Epithelial cell of esophagus (primary cell): ENCODE data around the gene BICD2.
"Not testable (repeated sequence)": the region's sequence is repeated elsewhere in the genome, so short reads cannot be mapped to it uniquely, and the experiment has no call there.

Experiments used
- DNase-seq: peaks from one replicate; pipeline ENCODE4 v3.0.0; 2010; ENCODE audit warnings: low read depth
- H3K4me3 ChIP-seq: 2 replicates; pipeline ENCODE4 v1.5.1; 2011; ENCODE audit warnings: mild to moderate bottlenecking, low read length, control low read depth
- TF ChIP-seq, protein P1 (sequence below): IDR thresholded peaks from 2 replicates; pipeline ENCODE4 v1.5.1; 2011; ENCODE audit warnings: low read depth, mild to moderate bottlenecking, low read length, control low read depth, inconsistent platforms; ENCODE audit not compliant: insufficient read depth; ENCODE audit errors: missing control alignments

The BICD2 gene

DNA sequence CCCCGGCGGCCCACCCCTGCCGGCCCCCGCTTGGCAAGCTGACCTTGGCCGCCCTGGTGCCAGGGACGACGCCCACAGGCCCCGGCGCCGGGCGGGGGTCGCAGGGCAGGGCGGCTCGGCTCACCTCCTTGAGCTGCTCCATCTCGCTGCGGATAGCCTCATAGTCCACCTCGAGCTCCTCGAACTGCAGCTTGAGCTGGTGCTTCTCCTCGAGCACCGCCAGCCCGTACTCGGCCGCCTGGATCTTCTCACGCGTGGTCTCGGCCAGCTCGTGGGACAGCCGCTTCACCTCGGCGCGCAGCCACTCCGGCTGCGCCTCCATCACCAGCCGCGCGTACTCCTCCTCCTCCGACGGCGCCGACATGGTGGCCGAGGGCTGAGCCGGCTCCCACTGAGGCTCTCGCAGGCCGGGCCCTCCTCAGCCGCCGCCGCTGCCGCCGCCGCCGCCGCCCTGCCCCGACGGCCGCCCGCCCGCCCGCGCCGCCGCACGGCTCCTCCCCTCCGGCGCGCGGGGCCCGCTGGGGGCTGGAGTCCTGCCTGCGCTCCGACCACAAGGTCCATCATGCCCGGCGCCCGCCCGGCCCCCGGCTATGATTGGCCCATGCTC is at the start of gene BICD2:
Gene BICD2 (minus strand): TSS at position 453 of the 607 bp plus-strand sequence. CDS start 89 bp downstream, at position 364.
- TF ChIP-seq, protein P1, sequence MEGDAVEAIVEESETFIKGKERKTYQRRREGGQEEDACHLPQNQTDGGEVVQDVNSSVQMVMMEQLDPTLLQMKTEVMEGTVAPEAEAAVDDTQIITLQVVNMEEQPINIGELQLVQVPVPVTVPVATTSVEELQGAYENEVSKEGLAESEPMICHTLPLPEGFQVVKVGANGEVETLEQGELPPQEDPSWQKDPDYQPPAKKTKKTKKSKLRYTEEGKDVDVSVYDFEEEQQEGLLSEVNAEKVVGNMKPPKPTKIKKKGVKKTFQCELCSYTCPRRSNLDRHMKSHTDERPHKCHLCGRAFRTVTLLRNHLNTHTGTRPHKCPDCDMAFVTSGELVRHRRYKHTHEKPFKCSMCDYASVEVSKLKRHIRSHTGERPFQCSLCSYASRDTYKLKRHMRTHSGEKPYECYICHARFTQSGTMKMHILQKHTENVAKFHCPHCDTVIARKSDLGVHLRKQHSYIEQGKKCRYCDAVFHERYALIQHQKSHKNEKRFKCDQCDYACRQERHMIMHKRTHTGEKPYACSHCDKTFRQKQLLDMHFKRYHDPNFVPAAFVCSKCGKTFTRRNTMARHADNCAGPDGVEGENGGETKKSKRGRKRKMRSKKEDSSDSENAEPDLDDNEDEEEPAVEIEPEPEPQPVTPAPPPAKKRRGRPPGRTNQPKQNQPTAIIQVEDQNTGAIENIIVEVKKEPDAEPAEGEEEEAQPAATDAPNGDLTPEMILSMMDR = no peak
- H3K4me3 ChIP-seq = peak within 1 kb of the TSS; percentile 97
- DNase-seq = no peak

DNA sequence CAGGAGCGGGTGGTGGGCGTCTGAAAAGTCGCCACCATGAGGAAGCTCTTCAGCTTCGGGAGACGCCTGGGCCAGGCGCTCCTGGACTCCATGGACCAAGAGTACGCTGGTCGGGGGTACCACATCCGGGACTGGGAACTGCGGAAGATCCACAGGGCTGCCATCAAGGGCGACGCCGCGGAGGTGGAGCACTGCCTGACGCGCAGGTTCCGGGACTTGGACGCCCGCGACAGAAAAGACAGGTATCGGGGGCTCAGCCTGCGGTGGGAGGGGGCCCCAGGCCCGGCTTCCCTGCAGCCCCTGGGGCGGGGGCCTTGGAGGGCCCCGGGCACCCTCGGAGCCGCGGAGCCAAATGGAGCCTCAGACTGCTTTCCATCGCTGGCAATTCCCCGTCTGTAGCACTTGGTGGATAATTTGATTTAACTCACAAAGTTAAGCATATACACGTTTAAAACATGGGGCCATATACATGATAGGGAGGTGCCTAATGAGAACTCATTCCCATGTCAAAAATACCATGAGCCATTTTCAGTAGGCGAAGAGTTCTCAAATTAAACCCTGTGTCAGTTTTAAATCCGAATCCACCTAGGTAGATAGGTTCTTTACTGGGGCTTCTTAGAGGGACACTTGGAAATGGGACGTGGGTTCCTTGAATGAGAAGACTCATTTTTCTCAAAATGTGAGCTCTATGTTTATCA is 45.1 kb upstream of the BICD2 start:
- not testable (repeated sequence) for H3K4me3 ChIP-seq

DNA sequence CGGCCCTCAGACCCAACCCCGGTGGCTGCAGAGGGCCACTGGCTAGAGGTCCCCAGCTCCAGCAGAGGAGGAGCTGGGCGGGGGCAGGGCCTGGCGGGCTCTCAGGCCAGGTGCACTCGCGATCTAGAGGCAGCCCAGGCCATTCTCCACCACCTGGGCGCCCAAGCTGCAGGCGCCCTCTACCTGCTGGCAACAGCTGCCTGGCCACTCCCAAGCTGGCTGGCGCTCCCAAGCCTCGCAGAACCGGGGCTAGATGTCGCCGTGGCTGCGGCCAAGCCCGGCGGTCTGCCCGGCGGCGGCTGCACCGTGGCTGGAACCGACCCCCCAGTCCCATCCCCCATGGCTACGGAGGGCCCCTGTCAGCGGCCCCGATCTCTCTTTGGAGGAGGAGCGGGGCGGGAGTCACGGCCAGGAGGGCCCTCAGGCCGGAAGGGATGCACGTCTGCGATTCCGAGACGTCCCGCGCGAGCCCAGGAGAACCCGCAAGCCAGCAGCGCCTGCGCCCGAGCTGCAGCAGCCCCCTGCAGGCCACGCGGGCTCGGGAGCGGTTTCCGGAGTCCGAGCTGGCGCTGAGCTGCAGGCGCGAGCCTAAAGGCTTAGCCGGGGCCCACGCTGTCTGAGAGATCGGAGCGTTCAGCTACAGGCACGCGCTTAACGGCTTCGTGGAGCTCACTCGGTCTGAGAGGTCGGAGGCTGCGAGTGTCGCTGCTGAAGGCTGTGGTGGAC is 44.3 kb upstream of the BICD2 start:
- peak; percentile 79 for DNase-seq
- peak overlapping the region; percentile 27 for H3K4me3 ChIP-seq
- TF ChIP-seq, protein P1 = peak; percentile 39

More for the DNA sequence above, 45.1 kb upstream of the BICD2 start:
- DNase-seq = not testable (repeated sequence)

- DNase-seq = no peak
- TF ChIP-seq, protein P1 = no peak
- H3K4me3 ChIP-seq = no peak overlapping the region
These were observed 43.4 kb upstream of the BICD2 start for GRCh38 chr9:92807757-92808725.

DNA sequence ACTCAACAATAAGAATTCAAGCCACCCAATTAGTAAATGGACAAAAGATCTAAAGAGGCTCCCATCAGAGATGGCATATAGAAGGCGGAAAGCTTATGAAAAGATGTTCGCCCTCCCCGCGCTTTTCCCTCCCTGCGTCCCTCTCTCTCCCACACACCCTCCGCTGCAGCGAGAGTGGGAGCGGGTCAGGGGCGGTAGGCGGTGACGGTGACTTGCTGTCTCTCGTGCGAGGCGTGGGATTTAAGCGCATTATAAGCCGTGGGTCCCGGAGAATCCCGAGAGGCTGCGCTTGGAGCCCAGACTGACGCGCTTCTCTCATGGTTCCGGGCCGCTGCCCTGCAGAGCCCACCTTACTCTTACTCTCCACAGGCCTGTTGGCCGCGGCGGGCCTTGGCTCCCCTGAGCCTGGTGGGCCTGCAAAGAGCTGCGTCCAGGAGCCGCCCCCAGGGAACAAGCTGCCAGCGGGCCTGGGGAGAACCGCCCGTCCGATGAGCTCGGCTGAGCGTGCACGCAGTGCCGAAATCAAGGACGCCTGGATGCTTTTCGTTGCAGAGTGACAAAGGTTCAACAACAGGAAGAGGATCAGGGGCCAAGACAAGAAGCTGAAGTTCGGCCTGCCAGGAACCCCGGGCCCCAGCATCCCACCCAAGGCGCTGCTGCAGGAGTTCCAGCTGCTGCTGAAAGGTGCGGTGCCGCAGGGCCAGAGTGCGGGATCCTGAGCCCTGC is 42.6 kb upstream of the BICD2 start:
- TF ChIP-seq, protein P1 = no peak
- no peak overlapping the region for H3K4me3 ChIP-seq
- no peak for DNase-seq

DNA sequence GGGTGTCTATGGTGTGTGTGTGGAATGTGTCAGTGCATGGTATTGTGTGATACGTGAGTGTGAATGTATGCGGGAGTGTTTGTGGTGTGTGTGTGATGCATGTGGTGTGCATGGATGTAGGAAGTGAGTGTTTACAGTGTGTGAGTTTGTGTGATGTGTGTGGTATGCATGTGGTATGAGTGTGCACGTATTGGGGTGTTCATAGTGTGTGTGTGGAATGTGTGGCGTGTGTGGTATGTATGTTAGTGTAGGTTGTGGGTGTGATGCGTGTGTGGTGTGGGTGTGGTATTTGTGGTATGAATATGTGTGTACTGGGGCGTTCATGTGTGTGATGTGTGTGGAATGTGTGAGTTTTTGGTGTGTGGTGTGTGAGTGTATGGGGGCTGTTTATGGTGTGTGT is 40.1 kb upstream of the BICD2 start:
- no peak overlapping the region for H3K4me3 ChIP-seq
- TF ChIP-seq, protein P1 = no peak
- no peak for DNase-seq
